SKM-1 treated with dmso at 0.1 percent for 144 hours (cell line): Measurements from ENCODE around the gene HDDC3.

Experiments used
- DNase-seq: peaks from one replicate; lab custom pipeline; 2025; ENCODE audit not compliant: unreplicated experiment; lab: John Stamatoyannopoulos, UW

The HDDC3 gene

DNA sequence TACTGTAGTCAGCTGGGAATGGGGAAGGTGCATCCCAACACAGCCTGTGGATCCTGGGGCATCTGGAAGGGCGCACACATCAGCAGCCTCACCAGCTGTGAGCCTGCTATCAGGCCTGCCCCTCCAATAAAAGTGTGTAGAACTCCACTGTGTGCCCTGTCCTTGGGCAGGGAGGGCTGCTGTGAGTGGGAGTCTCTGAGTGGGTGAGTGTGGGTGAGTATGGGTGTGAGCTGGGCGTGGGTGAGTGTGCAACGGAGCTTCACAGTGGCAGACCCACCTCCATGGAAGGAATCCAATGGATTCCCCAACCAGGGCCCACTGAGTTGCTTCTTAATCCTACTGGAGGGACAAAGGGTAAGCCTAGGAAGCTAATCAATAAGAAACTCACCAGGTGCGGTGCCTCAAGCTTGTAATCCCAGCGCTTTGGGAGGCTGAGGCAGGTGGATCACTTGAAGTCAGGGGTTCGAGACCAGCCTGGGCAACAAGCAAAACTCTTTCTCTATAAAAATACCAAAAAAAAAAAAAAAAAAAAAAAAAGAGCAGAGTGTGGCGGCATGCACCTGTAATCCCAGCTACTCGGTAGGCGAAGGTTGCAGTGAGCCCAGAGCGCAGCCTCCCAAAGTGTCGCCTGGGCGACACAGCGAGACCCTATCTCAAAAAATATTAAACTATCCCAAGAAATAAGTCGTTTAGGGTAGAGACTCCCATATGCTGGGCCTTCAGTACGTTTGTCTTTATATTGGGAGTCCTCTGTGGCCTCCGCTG, 21.8 kb upstream of the HDDC3 start:
- DNase-seq = no peak

DNA sequence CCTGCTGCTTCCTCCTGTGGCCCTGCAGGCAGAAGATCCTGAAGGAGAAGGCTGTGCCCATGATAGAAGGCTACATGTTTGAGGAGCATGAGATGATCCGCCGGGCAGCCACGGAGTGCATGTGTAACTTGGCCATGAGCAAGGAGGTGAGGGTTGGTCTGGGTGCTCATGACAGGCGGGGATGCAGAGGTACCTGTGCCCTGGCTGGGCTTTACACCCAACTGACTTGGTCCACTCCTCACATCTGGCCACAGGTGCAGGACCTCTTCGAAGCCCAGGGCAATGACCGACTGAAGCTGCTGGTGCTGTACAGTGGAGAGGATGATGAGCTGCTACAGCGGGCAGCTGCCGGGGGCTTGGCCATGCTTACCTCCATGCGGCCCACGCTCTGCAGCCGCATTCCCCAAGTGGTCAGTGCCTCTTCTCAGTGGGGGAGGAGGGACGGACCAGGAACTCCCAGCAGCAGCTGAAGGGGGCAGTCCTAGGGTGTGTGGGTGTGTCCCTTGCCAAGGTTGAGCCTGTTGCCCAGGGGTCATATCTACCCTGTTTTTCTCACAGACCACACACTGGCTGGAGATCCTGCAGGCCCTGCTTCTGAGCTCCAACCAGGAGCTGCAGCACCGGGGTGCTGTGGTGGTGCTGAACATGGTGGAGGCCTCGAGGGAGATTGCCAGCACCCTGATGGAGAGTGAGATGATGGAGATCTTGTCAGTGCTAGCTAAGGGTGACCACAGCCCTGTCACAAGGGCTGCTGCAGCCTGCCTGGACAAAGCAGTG, 20.7 kb upstream of the HDDC3 start:
- no peak for DNase-seq

- no peak for DNase-seq
Measured at GRCh38 chr15:90950676-90951075, 18.3 kb upstream of the HDDC3 start.

DNA sequence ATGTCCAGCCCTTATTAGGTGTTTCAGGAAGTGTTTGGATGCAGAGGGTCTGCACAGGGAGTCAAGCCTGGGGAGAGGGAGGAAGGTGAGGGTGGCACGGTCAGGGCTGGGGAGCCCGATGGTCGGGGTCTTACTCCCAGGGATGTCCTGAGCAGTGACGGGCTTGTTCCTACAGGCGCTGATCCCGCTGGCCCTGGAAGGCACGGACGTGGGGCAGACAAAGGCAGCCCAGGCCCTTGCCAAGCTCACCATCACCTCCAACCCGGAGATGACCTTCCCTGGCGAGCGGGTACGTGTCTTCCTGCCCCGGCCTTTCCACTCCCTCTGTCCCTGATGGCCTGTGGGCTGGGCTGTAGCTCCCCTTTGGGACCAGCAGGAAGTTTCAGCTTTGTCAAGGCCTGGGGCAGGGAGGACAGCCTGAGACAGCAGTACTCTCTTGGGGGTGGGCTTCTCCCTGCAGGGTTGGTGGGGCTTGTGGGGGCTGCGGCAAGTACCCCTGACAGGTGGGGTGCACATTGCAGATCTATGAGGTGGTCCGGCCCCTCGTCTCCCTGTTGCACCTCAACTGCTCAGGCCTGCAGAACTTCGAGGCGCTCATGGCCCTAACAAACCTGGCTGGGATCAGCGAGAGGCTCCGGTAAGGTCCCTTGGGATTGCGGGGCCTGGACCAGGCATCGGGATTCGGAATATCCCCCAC, 17.8 kb upstream of the HDDC3 start:
- DNase-seq = no peak

- DNase-seq = no peak
Measured at GRCh38 chr15:90948506-90948905, 16.2 kb upstream of the HDDC3 start.

DNA sequence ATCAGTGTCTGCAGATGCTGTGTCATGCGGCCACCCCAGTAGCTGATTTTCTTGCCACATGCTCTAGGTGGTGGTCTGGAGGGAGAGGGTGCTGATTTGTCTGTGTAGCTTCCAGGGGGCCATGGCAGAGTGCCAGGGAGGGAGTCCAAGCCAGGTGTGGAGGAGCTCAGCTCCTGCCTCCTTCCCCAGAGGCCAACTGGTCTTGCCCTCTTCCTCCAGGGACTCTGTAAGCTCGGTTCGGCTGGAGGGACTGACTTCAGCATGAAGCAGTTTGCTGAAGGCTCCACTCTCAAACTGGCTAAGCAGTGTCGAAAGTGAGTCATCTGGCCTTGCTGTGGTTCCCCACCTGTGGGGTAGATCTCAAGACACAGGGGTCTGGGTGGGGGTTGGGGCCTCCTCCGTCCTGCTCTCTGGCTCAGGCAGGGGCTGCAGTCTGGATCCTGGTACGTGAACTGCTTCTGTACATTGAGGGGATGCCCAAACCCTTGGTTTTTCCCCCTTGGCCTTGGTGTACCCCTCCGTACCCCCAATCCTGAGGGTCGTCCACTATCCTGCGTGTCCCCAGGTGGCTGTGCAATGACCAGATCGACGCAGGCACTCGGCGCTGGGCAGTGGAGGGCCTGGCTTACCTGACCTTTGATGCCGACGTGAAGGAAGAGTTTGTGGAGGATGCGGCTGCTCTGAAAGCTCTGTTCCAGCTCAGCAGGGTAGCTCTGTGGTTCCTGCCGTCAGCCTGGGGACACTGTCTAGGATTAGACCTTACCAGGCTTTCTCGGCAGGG, 15.4 kb upstream of the HDDC3 start:
- DNase-seq = no peak

GRCh38 chr15:90946941-90947576, 14.7 kb upstream of the HDDC3 start:
- DNase-seq = no peak

DNA sequence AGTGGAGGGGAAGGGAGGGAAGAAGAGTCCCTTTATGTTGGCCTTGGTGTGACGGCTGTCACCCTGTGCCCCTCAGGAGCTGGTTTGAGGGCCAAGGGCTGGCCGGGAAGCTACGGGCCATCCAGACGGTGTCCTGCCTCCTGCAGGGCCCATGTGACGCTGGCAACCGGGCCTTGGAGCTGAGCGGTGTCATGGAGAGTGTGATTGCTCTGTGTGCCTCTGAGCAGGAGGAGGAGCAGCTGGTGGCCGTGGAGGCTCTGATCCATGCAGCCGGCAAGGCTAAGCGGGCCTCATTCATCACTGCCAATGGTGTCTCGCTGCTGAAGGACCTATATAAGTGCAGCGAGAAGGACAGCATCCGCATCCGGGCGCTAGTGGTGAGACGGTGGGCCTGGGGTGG, 14.2 kb upstream of the HDDC3 start:
- DNase-seq = no peak

DNA sequence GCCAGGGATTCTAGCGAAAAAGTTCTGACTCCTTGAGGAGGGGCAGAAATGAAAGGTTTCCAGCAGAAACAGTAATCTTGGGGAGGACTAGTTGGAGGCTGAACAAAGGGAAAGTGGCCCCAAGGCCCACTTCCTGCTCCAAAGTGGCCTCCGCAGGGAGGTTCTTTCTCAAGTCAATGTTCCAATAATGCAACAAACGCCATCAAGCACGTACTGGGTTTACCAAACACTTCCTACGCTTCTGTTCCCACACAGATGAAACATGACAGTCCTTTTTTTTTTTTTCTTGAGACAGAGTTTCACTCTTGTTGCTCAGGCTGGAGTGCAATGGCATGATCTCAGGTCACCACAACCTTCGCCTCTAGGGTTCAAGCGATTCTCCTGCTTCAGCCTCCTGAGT, 12.7 kb upstream of the HDDC3 start:
- DNase-seq = no peak

DNA sequence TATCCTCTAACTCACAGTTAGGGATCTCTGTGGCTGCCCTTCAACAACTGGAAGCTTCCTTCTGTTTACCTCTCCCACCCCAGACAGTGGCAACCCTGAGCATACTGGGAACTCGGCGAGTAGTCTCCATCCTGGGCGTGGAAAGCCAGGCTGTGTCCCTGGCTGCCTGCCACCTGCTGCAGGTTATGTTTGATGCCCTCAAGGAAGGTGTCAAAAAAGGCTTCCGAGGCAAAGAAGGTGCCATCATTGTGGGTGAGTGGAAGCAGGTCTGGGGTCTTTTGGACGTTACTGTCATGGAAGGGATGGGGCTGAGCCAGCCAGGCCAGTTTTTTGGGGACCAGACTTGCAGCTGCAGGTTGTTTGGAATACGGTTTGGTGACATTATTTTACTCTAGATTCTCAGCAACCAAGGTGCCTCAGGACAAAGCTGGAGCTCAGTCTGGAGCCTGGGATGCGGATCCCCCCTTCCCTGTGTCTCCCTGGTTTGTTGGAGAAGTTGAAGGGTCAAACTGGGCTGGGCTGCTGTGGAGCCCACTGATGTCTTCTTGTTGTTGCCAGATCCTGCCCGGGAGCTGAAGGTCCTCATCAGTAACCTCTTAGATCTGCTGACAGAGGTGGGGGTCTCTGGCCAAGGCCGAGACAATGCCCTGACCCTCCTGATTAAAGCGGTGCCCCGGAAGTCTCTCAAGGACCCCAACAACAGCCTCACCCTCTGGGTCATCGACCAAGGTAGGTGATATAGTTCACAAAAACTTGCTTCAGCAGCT, 10.2 kb upstream of the HDDC3 start:
- DNase-seq = no peak

- no peak for DNase-seq
Measured at GRCh38 chr15:90941038-90941437, 8.7 kb upstream of the HDDC3 start.

GRCh38 chr15:90939756-90940155, 7.4 kb upstream of the HDDC3 start:
- DNase-seq = no peak

DNA sequence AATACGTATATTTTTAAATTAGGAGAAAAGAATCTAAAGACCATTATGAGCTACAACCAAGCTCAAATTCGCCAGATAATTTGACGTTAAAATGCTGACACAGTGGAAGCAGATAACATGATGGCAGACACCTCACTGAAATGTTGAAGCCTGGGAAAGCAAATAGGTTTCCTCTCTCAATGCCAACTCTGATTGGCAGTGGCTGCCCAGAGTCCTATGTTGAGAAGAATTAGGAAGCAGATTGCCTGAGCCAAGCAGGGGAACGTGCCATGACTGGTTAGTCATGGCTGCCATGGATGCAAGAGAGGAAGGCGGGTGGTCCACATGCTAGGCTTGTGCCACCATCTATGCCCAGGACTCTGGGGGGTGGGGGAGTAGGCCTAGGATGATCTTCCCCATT, 5.9 kb upstream of the HDDC3 start:
- DNase-seq = no peak

- DNase-seq = no peak
Measured at GRCh38 chr15:90936823-90937222, 4.5 kb upstream of the HDDC3 start.

DNA sequence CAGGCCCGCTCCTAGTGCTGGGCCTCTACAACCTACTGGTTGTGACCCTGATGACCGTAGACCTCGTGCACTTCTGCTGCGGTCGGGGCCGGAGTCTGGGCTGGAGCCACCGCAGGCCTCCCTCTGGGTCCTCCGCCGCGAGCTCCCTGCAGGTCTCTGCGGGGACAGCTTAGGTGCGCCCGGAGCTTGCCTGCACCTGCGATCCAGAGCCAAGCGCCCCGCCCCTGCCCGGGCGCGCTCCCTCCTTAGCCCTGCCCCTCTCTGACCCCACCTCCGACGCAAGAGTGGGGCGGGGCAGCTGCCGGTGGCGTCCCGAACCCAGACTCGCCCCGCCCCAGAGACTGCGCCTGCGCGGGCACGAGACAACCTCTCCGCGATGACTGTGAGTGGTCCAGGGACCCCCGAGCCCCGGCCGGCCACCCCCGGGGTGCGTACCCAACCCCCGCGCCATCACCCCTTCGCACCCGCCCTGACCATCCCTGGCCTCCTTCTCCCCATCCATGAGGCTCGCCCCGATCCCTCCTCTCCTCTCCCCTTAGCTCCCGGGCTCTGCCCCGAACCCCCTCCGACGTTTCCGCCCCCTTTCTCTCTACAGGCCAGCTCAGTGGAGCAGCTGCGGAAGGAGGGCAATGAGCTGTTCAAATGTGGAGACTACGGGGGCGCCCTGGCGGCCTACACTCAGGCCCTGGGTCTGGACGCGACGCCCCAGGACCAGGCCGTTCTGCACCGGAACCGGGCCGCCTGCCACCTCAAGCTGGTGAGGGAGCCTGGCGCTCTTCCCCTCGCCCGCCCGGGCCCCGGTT, 2.8 kb upstream of the HDDC3 start, which contains the start of gene UNC45A:
UNC45A (plus strand) TSS at position 337 of the 803 bp plus-strand sequence; CDS start at position 377, 40 bp downstream.
- peak; percentile 80 for DNase-seq

- peak; percentile 80 for DNase-seq
Measured at GRCh38 chr15:90934256-90934948, 2.1 kb upstream of the HDDC3 start.

- DNase-seq = no peak
Measured at GRCh38 chr15:90933301-90933700, 952 bp upstream of the HDDC3 start.

DNA sequence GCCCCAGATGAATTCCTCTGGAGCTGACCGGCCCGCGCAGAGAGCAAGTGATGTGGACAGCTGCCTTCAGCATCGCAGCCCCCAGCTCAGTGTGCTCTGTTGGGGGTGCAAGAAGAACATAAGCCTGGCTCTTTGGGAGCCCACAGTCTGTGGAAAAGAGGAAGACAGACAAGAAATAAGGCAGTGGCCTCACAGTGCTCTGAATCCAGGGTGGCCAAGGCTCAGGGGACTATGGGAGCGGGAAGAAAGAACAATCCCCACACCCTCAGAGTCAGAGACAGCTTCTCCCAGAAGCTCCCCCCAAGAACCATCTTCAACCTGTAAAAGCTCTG, 277 bp upstream of the HDDC3 start:
- DNase-seq = no peak

DNA sequence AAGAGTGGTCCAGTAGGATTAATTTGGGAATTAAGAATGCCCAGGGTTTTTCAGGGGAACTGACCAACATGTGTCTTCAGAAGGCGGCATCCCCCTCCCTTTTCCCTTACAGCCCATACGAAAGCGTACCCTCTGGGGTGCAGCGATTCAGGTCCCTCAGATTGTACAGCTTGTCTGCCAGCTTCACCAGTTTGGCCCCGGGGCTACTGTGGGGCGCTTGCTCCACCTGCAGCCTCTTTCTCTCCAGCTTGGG, 848 bp downstream of the HDDC3 start:
- no peak for DNase-seq
